Measurements from ENCODE around the gene LRRK1. TPM values are rescaled to one million over a fixed set of nuclear protein-coding genes. Genes with fewer than 3 reads are reported as not detected.

The LRRK1 gene
- total RNA-seq, 1 donor from 2014 or later = 6.6 TPM

- H3K36me3 ChIP-seq (ENCODE audit: control insufficient read depth, insufficient read depth, low read length) = no peaks in the 10 kb centered on the region
- H3K4me3 ChIP-seq (ENCODE audit: low read depth, low read length) = no peak overlapping the region
- no peaks in the 10 kb centered on the region for H3K27me3 ChIP-seq (ENCODE audit: control insufficient read depth, insufficient read depth, low read length)
- TF ChIP-seq CTCF (IDR thresholded peaks at IDR 0.05; ENCODE audit: insufficient read depth, low read length, poor library complexity, severe bottlenecking) = no peak
- DNase-seq (ENCODE audit: low read depth) = no peak
Observed at GRCh38 chr15:100898661-100899462, 20.3 kb upstream of the LRRK1 start.

GRCh38 chr15:100899601-100900000 is 19.6 kb upstream of the LRRK1 start:
- no peaks in the 10 kb centered on the region for H3K36me3 ChIP-seq (ENCODE audit: control insufficient read depth, insufficient read depth, low read length)
- no peak overlapping the region for H3K4me3 ChIP-seq (ENCODE audit: low read depth, low read length)
- no peak for DNase-seq (ENCODE audit: low read depth)
- no peaks in the 10 kb centered on the region for H3K27me3 ChIP-seq (ENCODE audit: control insufficient read depth, insufficient read depth, low read length)
- no peak for TF ChIP-seq CTCF (IDR thresholded peaks at IDR 0.05; ENCODE audit: insufficient read depth, low read length, poor library complexity, severe bottlenecking)

GRCh38 chr15:100900136-100900794 is 18.9 kb upstream of the LRRK1 start:
- no peaks in the 10 kb centered on the region for H3K27me3 ChIP-seq (ENCODE audit: control insufficient read depth, insufficient read depth, low read length)
- TF ChIP-seq CTCF (IDR thresholded peaks at IDR 0.05; ENCODE audit: insufficient read depth, low read length, poor library complexity, severe bottlenecking) = no peak
- no peaks in the 10 kb centered on the region for H3K36me3 ChIP-seq (ENCODE audit: control insufficient read depth, insufficient read depth, low read length)
- no peak overlapping the region for H3K4me3 ChIP-seq (ENCODE audit: low read depth, low read length)
- no peak for DNase-seq (ENCODE audit: low read depth)

- H3K27me3 ChIP-seq (ENCODE audit: control insufficient read depth, insufficient read depth, low read length) = no peaks in the 10 kb centered on the region
- no peak for DNase-seq (ENCODE audit: low read depth)
- no peaks in the 10 kb centered on the region for H3K36me3 ChIP-seq (ENCODE audit: control insufficient read depth, insufficient read depth, low read length)
- no peak overlapping the region for H3K4me3 ChIP-seq (ENCODE audit: low read depth, low read length)
- no peak for TF ChIP-seq CTCF (IDR thresholded peaks at IDR 0.05; ENCODE audit: insufficient read depth, low read length, poor library complexity, severe bottlenecking)
Observed at GRCh38 chr15:100900795-100901169, 18.4 kb upstream of the LRRK1 start.

DNA sequence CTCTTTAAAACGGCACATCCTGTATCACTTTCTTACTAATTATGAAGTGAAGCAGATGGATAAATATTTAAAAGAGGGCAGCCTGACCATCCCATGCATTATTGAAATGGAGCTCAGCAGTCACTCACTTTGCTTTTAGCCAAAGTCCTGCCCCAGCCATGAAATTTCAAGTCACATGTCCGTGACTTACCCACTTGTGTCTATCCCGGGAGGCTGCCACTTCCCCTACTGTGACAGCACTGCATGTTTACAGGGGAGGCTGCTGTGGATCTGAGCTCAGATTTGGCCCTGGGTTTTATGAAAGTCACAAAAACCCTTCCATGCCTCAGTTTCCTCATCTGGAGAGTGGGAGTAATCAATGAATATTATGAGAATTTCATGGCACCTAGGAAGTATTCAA is 17.9 kb upstream of the LRRK1 start:
- no peak for TF ChIP-seq CTCF (IDR thresholded peaks at IDR 0.05; ENCODE audit: insufficient read depth, low read length, poor library complexity, severe bottlenecking)
- no peak for DNase-seq (ENCODE audit: low read depth)
- no peak overlapping the region for H3K4me3 ChIP-seq (ENCODE audit: low read depth, low read length)
- H3K36me3 ChIP-seq (ENCODE audit: control insufficient read depth, insufficient read depth, low read length) = no peaks in the 10 kb centered on the region
- no peaks in the 10 kb centered on the region for H3K27me3 ChIP-seq (ENCODE audit: control insufficient read depth, insufficient read depth, low read length)

Data from kidney epithelial cell (primary cell).